Karpas-422 (cell line): ENCODE measurements around the gene FGD4. TPM values are rescaled to one million over a fixed set of nuclear protein-coding genes. Genes with fewer than 3 reads are reported as not detected.
A peak's percentile ranks its signal among the peaks of the same experiment; 100 is the strongest.

Experiments used
- DNase-seq: peaks from one replicate; pipeline ENCODE4 v3.0.0-alpha.2; 2015
- H2AFZ ChIP-seq: fragments of 200-600 bp; sonication (generic); 2 replicates; pipeline ENCODE4 v1.6.1; 2014; ENCODE audit warnings: antibody characterized with exemption, low read length, mixed read lengths
- H3K27ac ChIP-seq: fragments of 200-600 bp; sonication (generic); 2 replicates; pipeline ENCODE4 v1.5.1; 2014; ENCODE audit warnings: mild to moderate bottlenecking, low read length, moderate library complexity
- H3K27me3 ChIP-seq: fragments of 200-600 bp; sonication (generic); 2 replicates; pipeline ENCODE4 v1.6.1; 2014; ENCODE audit warnings: low read length, mixed read lengths
- H3K36me3 ChIP-seq: fragments of 200-600 bp; sonication (generic); 2 replicates; pipeline ENCODE4 v1.6.1; 2014; ENCODE audit warnings: low read length, mixed read lengths; ENCODE audit not compliant: insufficient read depth
- H3K4me1 ChIP-seq: fragments of 200-600 bp; sonication (generic); 2 replicates; pipeline ENCODE4 v1.6.1; 2014; ENCODE audit warnings: mild to moderate bottlenecking, low read length, mixed read lengths
- H3K4me2 ChIP-seq: fragments of 200-600 bp; sonication (generic); 2 replicates; pipeline ENCODE4 v1.6.1; 2014; ENCODE audit warnings: low read length, low read depth, mild to moderate bottlenecking; ENCODE audit not compliant: poor library complexity, severe bottlenecking
- H3K4me3 ChIP-seq: fragments of 200-600 bp; sonication (generic); 2 replicates; pipeline ENCODE4 v1.5.1; 2014; ENCODE audit warnings: mild to moderate bottlenecking, antibody characterized with exemption, low read length, mixed read lengths
- H3K79me2 ChIP-seq: fragments of 200-600 bp; sonication (generic); 2 replicates; pipeline ENCODE4 v1.6.1; 2014; ENCODE audit warnings: mild to moderate bottlenecking, low read length, mixed read lengths
- H3K9ac ChIP-seq: fragments of 200-600 bp; sonication (generic); 2 replicates; pipeline ENCODE4 v1.6.0; 2014; ENCODE audit warnings: low read length
- H3K9me2 ChIP-seq: fragments of 200-600 bp; sonication (generic), shearing (Covaris generic); replicated peaks from 2 replicates; pipeline ENCODE4 v1.6.0; 2014; ENCODE audit warnings: mild to moderate bottlenecking, low read length, moderate library complexity; ENCODE audit not compliant: insufficient read depth
- H3K9me3 ChIP-seq: fragments of 300-700, 200-600 bp; sonication (generic); 2 replicates; pipeline ENCODE4 v1.6.1; 2014; ENCODE audit warnings: low read length, mixed read lengths
- H4K20me1 ChIP-seq: fragments of 200-600 bp; sonication (generic); 2 replicates; pipeline ENCODE4 v1.6.1; 2014; ENCODE audit warnings: mild to moderate bottlenecking, antibody characterized with exemption, low read length, low read depth; ENCODE audit not compliant: insufficient read depth
- total RNA-seq: library from RNA; depleted of rRNA; stranded (reverse); fragments of >200 nt; shearing (Covaris generic); gene quantifications from 2 replicates; pipeline ENCODE4 v1.2.3, GENCODE V29; 2014; ENCODE audit warnings: low replicate concordance

The FGD4 gene
- total RNA-seq, 1 experiment from 2014 or later: 0.11 TPM

DNA sequence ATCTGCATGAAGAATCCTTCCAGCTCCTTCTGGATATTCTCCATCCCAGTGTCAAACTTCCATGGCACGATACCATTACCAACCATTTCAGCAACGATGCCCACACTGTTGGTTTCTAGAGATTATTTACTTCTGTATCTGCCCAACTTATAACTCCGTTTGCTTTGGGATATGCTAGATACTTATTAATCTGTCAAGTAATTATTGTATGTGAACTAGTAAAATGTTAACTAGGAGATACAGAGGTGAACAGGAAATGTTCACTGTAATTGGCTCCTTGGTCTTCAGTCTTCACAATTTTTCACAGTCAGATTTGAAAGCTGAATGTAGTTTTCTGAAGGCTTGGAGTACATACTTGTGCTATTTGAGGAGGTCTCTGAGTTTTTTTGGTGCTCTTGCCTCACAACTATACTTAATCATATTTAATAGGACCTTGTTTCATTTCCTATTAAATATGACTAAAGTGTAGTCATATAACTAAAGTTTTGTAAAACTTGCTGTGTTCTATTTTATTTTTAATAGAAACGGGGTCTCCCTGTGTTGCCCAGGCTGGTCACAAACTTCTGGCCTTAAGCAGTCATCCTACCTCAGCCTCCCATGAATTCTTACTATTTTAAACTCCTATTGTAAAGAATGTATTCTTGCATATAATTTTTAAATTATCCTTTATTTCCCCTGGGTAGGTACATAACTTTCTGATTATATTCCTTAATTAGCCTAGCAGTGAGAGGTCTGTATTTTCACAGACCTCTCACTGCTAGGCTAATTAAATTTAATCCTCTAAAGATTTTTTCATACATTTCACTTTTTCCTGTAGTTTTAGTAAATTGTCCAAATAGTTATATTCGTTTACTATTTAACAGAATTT lies 79.7 kb downstream of the FGD4 start:
- no peak overlapping the region for H3K4me2 ChIP-seq

DNA sequence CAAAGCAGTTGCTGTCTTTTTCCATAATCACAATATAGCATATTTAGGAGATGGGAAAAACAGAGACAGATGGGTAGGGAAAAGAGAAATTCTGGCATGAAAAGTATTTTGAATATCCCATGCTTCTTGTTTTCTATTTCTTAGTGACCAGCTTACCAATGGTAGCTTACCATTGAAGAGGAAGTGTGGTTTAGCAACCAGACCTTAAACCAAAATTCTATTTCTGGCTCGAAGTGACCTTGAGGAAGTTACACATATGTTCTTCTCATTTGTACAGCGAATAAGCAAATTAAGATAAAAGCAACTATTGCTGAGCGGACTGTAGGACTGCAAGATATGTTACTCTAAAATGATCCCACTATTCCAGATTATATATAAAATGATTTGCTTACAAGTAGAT lies 82.9 kb downstream of the FGD4 start:
- no peaks in the 10 kb centered on the region for H3K9me2 ChIP-seq
- no peak overlapping the region for H2AFZ ChIP-seq
- DNase-seq: peak; percentile 73
- no peaks in the 10 kb centered on the region; the same call in 1 of the 2 replicates for H3K27me3 ChIP-seq
- H3K4me2 ChIP-seq: peak overlapping the region; percentile 56
- H3K36me3 ChIP-seq: no peaks in the 10 kb centered on the region
- H3K9ac ChIP-seq: no peak overlapping the region
- H3K4me1 ChIP-seq: peaks cover 15% of the 10 kb centered on the region
- H3K4me3 ChIP-seq: no peak overlapping the region
- H3K27ac ChIP-seq: no peak overlapping the region
- H3K79me2 ChIP-seq: no peaks in the 10 kb centered on the region
- no peaks in the 10 kb centered on the region for H4K20me1 ChIP-seq
- no peaks in the 10 kb centered on the region for H3K9me3 ChIP-seq

More for the DNA sequence above, 79.7 kb downstream of the FGD4 start:
- no peak overlapping the region for H3K4me3 ChIP-seq
- no peak for DNase-seq
- no peaks in the 10 kb centered on the region for H3K9me3 ChIP-seq
- H3K9me2 ChIP-seq: no peaks in the 10 kb centered on the region
- no peaks in the 10 kb centered on the region for H4K20me1 ChIP-seq
- H3K27me3 ChIP-seq: no peaks in the 10 kb centered on the region; the same call in 1 of the 2 replicates
- H2AFZ ChIP-seq: no peak overlapping the region
- H3K4me1 ChIP-seq: peaks cover 15% of the 10 kb centered on the region
- H3K79me2 ChIP-seq: no peaks in the 10 kb centered on the region
- H3K9ac ChIP-seq: no peak overlapping the region
- H3K36me3 ChIP-seq: no peaks in the 10 kb centered on the region
- no peak overlapping the region for H3K27ac ChIP-seq

DNA sequence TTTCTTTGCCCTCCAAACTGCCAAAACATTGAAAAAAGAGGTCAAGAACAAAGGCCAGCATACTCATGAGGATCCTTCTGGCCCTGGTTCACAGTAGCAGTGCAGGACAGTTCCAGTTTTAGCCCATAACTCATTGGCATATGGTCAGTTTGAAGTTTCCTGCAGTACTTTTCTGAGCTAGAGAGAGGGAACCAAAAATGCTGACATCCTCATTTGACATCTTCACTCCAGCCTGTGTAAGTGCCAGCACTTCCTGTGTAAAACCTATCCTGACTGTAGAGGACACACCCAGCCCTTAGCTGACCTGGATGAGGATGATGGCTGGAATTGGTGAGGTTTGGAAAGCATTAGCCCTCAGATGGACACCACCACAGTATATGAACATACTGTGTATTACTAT lies 84.1 kb downstream of the FGD4 start:
- no peaks in the 10 kb centered on the region; the same call in 1 of the 2 replicates for H3K27me3 ChIP-seq
- no peaks in the 10 kb centered on the region for H3K9me2 ChIP-seq
- no peak overlapping the region for H3K4me3 ChIP-seq
- H3K9me3 ChIP-seq: no peaks in the 10 kb centered on the region
- H3K36me3 ChIP-seq: no peaks in the 10 kb centered on the region
- no peak overlapping the region for H3K27ac ChIP-seq
- no peak overlapping the region for H2AFZ ChIP-seq
- H4K20me1 ChIP-seq: no peaks in the 10 kb centered on the region
- no peaks in the 10 kb centered on the region for H3K79me2 ChIP-seq
- no peak for DNase-seq
- H3K4me1 ChIP-seq: peaks cover 15% of the 10 kb centered on the region
- H3K9ac ChIP-seq: no peak overlapping the region
- no peak overlapping the region for H3K4me2 ChIP-seq

DNA sequence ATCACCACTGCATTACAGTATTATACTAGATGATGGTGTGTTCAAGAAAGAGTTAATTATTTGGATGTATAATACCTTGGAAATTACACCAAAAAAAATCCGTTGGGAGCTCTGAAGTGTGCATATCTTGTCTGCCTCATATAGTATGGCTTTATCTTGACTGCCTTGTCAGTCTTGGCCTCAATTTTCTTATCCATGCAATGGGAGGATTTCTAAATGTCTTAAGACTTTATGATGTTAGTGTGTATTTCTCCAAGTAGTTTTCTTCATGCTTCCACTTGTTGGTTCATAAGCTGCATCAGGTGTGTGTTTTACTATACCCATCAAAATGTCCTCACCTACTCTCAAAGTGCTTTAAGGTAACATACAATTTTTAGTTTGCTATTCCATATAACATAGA lies 84.6 kb downstream of the FGD4 start:
- Histone ChIP-seq H2AFZ (no peak overlapping the region), H3K4me1 (peaks cover 15% of the 10 kb centered on the region), H3K27ac (no peak overlapping the region), H4K20me1 (no peaks in the 10 kb centered on the region), H3K36me3 (no peaks in the 10 kb centered on the region), H3K4me3 (no peak overlapping the region), H3K9me2 (no peaks in the 10 kb centered on the region), H3K9ac (no peak overlapping the region), H3K79me2 (no peaks in the 10 kb centered on the region), H3K27me3 (no peaks in the 10 kb centered on the region; the same call in 1 of the 2 replicates), H3K9me3 (no peaks in the 10 kb centered on the region), H3K4me2 (no peak overlapping the region)
- DNase-seq: no peak

DNA sequence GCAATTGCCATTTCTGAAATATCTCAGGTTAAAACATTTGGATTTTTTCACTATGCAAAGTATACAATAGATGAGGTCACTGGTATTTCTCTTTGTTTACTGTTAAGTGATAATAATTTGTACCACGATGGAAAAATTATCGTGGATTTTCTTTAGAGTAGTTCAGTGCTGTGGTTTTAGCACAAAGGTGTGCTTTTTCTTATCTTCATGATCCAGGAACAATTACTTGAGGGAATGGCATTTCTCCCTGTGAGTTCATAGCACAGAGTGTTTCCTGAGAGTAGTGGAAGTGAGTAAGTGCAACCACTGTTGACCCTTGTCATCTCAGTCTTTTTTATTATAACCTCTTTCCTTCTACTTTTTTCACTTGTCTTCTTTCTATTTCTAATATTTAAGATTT lies 86.8 kb downstream of the FGD4 start:
- H3K4me2 ChIP-seq: no peak overlapping the region
- no peak overlapping the region for H3K9ac ChIP-seq
- no peaks in the 10 kb centered on the region for H4K20me1 ChIP-seq
- no peak overlapping the region for H2AFZ ChIP-seq
- H3K4me1 ChIP-seq: peaks cover 15% of the 10 kb centered on the region
- H3K27ac ChIP-seq: no peak overlapping the region
- no peaks in the 10 kb centered on the region for H3K9me2 ChIP-seq
- H3K79me2 ChIP-seq: no peaks in the 10 kb centered on the region
- H3K27me3 ChIP-seq: no peaks in the 10 kb centered on the region; the same call in 1 of the 2 replicates
- no peak for DNase-seq
- H3K4me3 ChIP-seq: no peak overlapping the region
- H3K36me3 ChIP-seq: no peaks in the 10 kb centered on the region
- no peaks in the 10 kb centered on the region for H3K9me3 ChIP-seq

DNA sequence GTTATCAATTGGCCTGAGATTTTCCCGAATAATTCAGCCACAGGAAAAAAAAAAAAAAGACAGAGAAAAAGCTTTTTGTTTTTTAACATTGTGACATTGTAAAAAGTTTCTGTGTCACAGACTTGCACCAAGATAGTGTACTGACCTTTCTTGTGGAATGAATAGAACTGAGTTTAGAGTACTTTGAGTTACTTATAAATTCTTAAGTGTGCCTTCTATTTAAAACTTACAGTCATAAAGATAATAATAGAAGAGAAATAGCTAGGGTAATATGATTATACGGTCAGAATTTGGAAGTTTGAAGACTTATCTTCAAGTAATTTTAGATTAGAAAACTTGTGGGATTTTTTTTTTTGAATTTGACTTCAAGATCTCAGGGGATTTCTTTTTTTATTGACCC lies 88.8 kb downstream of the FGD4 start:
- H3K9me3 ChIP-seq: no peaks in the 10 kb centered on the region
- DNase-seq: no peak
- H3K4me3 ChIP-seq: no peak overlapping the region
- no peaks in the 10 kb centered on the region for H3K79me2 ChIP-seq
- H3K4me1 ChIP-seq: peaks cover 1% of the 10 kb centered on the region; the same call in 1 of the 2 replicates
- no peak overlapping the region for H2AFZ ChIP-seq
- no peaks in the 10 kb centered on the region for H3K9me2 ChIP-seq
- H3K4me2 ChIP-seq: no peak overlapping the region
- H3K27ac ChIP-seq: no peak overlapping the region
- H3K9ac ChIP-seq: no peak overlapping the region
- no peaks in the 10 kb centered on the region for H4K20me1 ChIP-seq
- no peaks in the 10 kb centered on the region; the same call in 1 of the 2 replicates for H3K27me3 ChIP-seq
- H3K36me3 ChIP-seq: no peaks in the 10 kb centered on the region

DNA sequence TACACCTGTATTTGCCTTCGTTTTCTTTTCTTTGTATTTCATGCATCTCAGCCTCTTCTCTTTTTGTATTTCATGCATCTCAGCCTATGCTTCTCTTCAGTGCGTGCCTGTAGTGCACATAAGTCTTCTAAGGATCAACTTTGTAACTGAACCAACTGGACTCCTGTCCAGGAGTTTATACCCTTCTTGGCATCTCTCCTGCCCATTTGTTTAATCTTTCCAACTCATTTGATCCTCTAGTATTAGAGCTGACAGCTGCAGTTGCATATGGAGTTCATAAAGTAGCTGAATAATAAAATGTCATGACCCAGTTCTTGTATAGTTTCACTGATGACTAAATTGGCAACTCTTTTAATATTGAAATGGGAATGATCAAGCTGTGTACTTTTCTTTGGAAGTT lies 89.7 kb downstream of the FGD4 start:
- Histone ChIP-seq H2AFZ (no peak overlapping the region), H3K4me2 (no peak overlapping the region), H3K4me1 (no peaks in the 10 kb centered on the region), H3K27me3 (no peaks in the 10 kb centered on the region), H3K9ac (no peak overlapping the region), H3K9me2 (no peaks in the 10 kb centered on the region), H3K79me2 (no peaks in the 10 kb centered on the region), H4K20me1 (no peaks in the 10 kb centered on the region), H3K4me3 (no peak overlapping the region), H3K36me3 (no peaks in the 10 kb centered on the region), H3K9me3 (no peaks in the 10 kb centered on the region), H3K27ac (no peak overlapping the region)
- no peak for DNase-seq

DNA sequence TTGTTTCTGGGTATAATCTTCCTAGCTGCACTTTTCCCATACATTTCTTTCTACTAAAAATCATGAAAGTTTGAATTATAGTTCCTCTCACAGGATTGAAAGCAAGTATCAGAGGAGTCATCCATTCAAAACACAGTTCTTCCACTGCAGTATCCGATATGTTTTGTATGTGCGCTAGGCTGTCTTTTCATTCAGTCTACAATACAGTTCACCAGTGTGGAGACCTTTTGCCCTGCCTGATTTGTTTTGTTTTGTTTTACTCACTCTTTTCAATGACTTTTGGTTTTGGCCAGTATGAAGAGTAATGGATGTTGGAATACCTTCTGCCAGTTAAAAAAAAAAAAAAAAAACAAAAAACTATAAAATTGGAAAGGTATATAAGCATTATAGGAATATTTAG lies 91.4 kb downstream of the FGD4 start:
- Histone ChIP-seq H3K36me3 (no peaks in the 10 kb centered on the region), H3K27ac (no peak overlapping the region), H4K20me1 (no peaks in the 10 kb centered on the region), H3K79me2 (no peaks in the 10 kb centered on the region), H3K9me3 (no peaks in the 10 kb centered on the region), H3K4me2 (no peak overlapping the region), H3K4me1 (no peaks in the 10 kb centered on the region), H2AFZ (no peak overlapping the region), H3K4me3 (no peak overlapping the region), H3K9ac (no peak overlapping the region), H3K27me3 (no peaks in the 10 kb centered on the region), H3K9me2 (no peaks in the 10 kb centered on the region)
- no peak for DNase-seq
